GM18873 (cell line): ENCODE results near the gene ACAA1.

ENCODE experiments used
- ATAC-seq: cut with Tn5 transposase; IDR thresholded peaks from one replicate; pipeline ENCODE4 v1.9.1; 2021; ENCODE audit warnings: mild to moderate bottlenecking, moderate library complexity, moderate number of reproducible peaks; ENCODE audit not compliant: unreplicated experiment, low FRiP score

The ACAA1 gene

GRCh38 chr3:38120693-38121450 lies 16.1 kb downstream of the ACAA1 start:
- ATAC-seq = no peak

- ATAC-seq = no peak
Measured at GRCh38 chr3:38119821-38120692, 16.9 kb downstream of the ACAA1 start.

GRCh38 chr3:38119248-38119544 lies 17.7 kb downstream of the ACAA1 start:
- no peak for ATAC-seq

- no peak for ATAC-seq
Measured at GRCh38 chr3:38118421-38119247, 18.3 kb downstream of the ACAA1 start.

- ATAC-seq = no peak
Measured at GRCh38 chr3:38117748-38118420, 19.0 kb downstream of the ACAA1 start.

- no peak for ATAC-seq
Measured at GRCh38 chr3:38117163-38117716, 19.7 kb downstream of the ACAA1 start.

- ATAC-seq = no peak
Measured at GRCh38 chr3:38116471-38117162, 20.3 kb downstream of the ACAA1 start.

- no peak for ATAC-seq
Measured at GRCh38 chr3:38115645-38116427, 21.1 kb downstream of the ACAA1 start.

GRCh38 chr3:38114875-38115644 lies 21.9 kb downstream of the ACAA1 start:
- no peak for ATAC-seq

- no peak for ATAC-seq
Measured at GRCh38 chr3:38114052-38114874, 22.7 kb downstream of the ACAA1 start.

- ATAC-seq = no peak
Measured at GRCh38 chr3:38112378-38112761, 24.6 kb downstream of the ACAA1 start.

- no peak for ATAC-seq
Measured at GRCh38 chr3:38111696-38112377, 25.1 kb downstream of the ACAA1 start.

- ATAC-seq = no peak
Measured at GRCh38 chr3:38111201-38111600, 25.7 kb downstream of the ACAA1 start.

GRCh38 chr3:38110314-38111050 lies 26.4 kb downstream of the ACAA1 start:
- no peak for ATAC-seq

GRCh38 chr3:38109580-38110313 lies 27.2 kb downstream of the ACAA1 start:
- no peak for ATAC-seq
